Skeletal muscle satellite cell (primary cell): ENCODE data around the gene FAM227A.
"Not testable (repeated sequence)": the region's sequence is repeated elsewhere in the genome, so short reads cannot be mapped to it uniquely, and the experiment has no call there.

Experiments
- H3K27me3 ChIP-seq: 2 replicates; pipeline ENCODE4 v1.7.0; 2013; ENCODE audit warnings: low read length; ENCODE audit not compliant: control insufficient read depth, insufficient read depth
- H3K36me3 ChIP-seq: 2 replicates; pipeline ENCODE4 v1.7.0; 2013; ENCODE audit warnings: mild to moderate bottlenecking, control low read depth, low read length; ENCODE audit not compliant: insufficient read depth
- H3K4me1 ChIP-seq: 2 replicates; pipeline ENCODE4 v1.7.0; 2013; ENCODE audit warnings: low read length; ENCODE audit not compliant: control insufficient read depth, insufficient read depth
- H3K4me2 ChIP-seq: 2 replicates; pipeline ENCODE4 v1.7.0; 2013; ENCODE audit warnings: mild to moderate bottlenecking, low read length
- H3K4me3 ChIP-seq: 2 replicates; pipeline ENCODE4 v1.7.0; 2013; ENCODE audit warnings: low read length
- H3K9ac ChIP-seq: 2 replicates; pipeline ENCODE4 v1.7.0; 2013; ENCODE audit warnings: mild to moderate bottlenecking, low read depth, low read length, moderate library complexity
- H3K9me3 ChIP-seq: replicated peaks from 2 replicates; pipeline ENCODE4 v1.7.0; 2013; ENCODE audit warnings: mild to moderate bottlenecking, control low read depth, low read length

Gene FAM227A

DNA sequence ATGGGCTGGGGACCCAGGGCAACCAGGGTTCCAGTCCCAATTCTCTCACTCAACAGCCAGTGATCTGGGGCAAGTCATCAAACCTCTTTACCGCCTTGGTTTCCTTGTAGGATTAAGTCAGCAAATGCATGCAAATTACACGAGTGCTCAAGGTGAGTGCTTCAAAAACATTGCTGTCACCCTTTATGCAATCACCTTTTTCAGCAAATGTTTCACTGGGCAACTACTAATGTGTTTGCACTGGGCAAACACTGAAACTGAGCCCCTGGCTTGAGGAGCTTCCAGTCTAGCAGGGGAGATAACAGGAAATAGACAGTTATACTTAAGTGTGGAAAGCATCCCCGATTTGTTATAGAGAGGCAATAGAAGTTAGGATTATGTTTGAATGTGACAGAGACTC lies 48.5 kb downstream of the FAM227A start:
- no peak overlapping the region for H3K9ac ChIP-seq

DNA sequence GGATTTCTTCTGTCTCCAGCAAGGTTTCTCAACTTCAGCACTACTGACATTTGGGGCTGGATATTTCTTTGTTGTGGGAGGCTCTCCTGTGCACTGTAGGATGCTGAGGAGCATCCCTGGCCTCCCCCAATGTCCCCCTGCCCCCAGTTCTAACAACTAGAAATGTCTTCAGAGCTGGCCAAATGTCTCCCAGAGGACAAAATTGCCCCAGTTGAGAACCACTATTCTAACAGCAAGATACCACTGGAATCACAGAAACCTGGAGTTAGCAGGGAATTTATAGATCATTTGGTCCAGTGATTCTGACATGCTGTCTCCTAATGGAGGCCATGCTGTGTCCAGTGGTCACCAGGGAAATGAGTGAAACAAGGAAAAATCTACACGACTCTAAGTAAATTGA lies 54.0 kb downstream of the FAM227A start:
- no peak overlapping the region for H3K9ac ChIP-seq
- H3K4me2 ChIP-seq: no peak overlapping the region
- peaks cover 3% of the 10 kb centered on the region for H3K27me3 ChIP-seq
- H3K9me3 ChIP-seq: no peaks in the 10 kb centered on the region
- peaks cover 10% of the 10 kb centered on the region for H3K4me1 ChIP-seq
- H3K4me3 ChIP-seq: no peak overlapping the region
- H3K36me3 ChIP-seq: no peaks in the 10 kb centered on the region

More for the DNA sequence above, 48.5 kb downstream of the FAM227A start:
- H3K4me2 ChIP-seq: no peak overlapping the region
- no peaks in the 10 kb centered on the region for H3K36me3 ChIP-seq
- no peaks in the 10 kb centered on the region for H3K27me3 ChIP-seq
- H3K9me3 ChIP-seq: no peaks in the 10 kb centered on the region
- H3K4me3 ChIP-seq: no peak overlapping the region
- H3K4me1 ChIP-seq: peaks cover 10% of the 10 kb centered on the region

DNA sequence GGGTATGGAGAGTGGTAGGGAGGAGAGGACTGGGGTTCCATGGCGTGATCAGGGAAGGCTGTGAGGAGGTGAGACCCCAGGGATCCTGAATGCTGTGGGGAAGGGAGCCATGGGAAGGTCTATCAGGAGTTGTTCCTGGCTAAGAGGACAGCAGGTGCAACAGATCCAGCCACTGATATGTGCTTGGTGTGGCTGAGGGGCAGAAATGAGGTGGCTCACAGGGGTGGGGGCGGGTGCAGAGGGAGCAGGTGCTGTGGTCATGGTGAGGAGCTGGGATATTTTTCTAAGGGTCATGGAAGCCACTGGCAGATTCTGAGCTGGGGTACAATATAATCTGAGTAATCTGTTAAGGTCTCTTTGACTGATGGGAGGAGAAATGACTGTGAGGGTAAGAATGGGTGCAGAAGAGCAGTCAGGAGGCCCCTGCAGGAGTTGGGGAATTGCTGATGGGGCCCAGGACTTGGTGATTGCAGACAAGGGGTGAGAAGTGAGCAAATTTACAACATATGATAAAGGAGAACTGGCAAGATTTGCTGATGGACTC lies 54.9 kb downstream of the FAM227A start:
- no peak overlapping the region for H3K4me3 ChIP-seq
- peaks cover 5% of the 10 kb centered on the region for H3K4me1 ChIP-seq
- no peak overlapping the region for H3K9ac ChIP-seq
- H3K36me3 ChIP-seq: no peaks in the 10 kb centered on the region
- no peak overlapping the region for H3K4me2 ChIP-seq
- peaks cover 3% of the 10 kb centered on the region for H3K27me3 ChIP-seq
- no peaks in the 10 kb centered on the region for H3K9me3 ChIP-seq

DNA sequence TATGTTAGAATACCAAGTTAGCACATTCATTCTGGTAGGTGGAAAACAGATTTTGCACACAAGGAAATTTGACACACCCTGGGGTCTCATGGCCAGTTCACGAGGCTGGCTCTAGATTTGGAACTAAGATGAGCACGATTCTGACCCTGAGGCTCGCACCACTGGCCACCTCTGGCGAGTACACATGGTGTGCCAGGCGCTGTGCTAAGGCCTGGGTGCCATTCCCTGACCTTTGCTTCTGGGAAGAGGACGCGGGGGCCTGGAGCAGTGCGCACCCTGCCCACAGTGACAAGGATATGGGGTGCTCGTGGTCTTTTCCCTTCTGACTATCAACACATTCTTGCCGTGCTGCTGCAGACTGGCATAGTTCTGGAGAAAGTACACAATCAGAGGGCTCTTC lies 56.7 kb downstream of the FAM227A start:
- Histone ChIP-seq H3K36me3 (no peaks in the 10 kb centered on the region), H3K4me2 (no peak overlapping the region), H3K9ac (no peak overlapping the region), H3K27me3 (peaks cover 3% of the 10 kb centered on the region), H3K4me1 (no peaks in the 10 kb centered on the region), H3K9me3 (no peaks in the 10 kb centered on the region), H3K4me3 (no peak overlapping the region)

DNA sequence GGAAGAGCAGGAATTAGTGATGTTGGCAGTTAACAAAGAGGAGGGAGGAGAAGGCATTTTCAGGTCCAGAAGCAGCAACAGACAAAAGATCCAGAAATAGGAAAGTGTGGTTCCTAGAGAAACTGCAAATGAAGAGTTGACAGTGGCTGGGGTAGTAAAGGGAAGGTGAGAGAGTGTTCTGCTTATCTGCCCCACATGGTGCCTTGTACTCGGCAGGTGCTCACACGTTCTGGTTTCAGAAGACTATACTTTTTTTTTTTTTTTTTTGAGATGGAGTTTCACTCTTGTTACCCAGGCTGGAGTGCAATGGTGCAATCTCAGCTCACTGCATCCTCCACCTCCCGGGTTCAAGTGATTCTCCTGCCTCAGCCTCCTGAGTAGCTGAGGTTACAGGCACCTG lies 73.3 kb downstream of the FAM227A start:
- not testable (repeated sequence) for H3K9ac ChIP-seq, H3K9me3 ChIP-seq, H3K4me2 ChIP-seq, H3K4me1 ChIP-seq, H3K27me3 ChIP-seq, H3K36me3 ChIP-seq, H3K4me3 ChIP-seq

DNA sequence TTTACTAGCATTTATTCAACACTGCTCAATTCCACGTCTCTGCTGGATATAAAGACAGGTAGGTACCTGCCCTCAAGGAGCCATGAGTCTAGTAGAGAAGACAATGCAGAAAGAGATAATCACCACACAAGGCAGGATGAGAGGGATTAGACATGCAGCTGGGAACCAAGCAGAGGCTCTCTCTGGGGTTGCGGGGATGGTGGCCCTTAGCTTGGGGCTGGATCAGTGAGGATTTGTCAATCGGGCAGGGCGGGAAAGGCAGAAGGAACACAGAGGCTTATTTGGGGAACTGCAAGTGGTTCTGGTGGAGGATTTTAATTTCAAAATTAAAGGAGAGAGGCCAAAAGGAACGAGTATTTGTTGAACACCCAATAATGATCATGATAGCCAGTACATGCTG lies 77.7 kb downstream of the FAM227A start:
- H3K9ac ChIP-seq: no peak overlapping the region
- no peak overlapping the region for H3K4me3 ChIP-seq
- H3K4me1 ChIP-seq: no peaks in the 10 kb centered on the region
- peaks cover 3% of the 10 kb centered on the region for H3K27me3 ChIP-seq
- no peak overlapping the region for H3K4me2 ChIP-seq
- H3K9me3 ChIP-seq: no peaks in the 10 kb centered on the region
- H3K36me3 ChIP-seq: no peaks in the 10 kb centered on the region

DNA sequence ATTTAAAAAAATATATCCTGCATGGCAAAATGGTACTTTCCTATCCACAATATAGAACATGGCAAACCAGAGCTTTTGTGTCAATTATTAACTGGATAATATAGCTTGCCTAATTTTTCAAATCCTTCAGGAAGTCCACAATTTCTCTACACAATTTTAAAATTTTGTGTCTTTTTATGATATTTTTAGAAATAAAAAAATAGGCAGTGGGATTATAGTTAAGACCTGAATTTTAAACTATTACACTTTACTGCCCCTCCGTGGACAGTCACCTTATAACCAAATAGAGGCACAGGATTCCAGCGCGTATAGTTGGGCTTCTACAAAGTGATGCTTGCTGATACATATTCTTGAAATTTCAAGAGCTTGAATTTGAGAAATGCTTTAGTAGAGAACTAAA lies 84.1 kb downstream of the FAM227A start:
- Histone ChIP-seq H3K36me3 (no peaks in the 10 kb centered on the region), H3K4me1 (peaks cover 20% of the 10 kb centered on the region), H3K9me3 (no peaks in the 10 kb centered on the region), H3K9ac (no peak overlapping the region), H3K27me3 (no peaks in the 10 kb centered on the region), H3K4me3 (no peak overlapping the region), H3K4me2 (no peak overlapping the region)

DNA sequence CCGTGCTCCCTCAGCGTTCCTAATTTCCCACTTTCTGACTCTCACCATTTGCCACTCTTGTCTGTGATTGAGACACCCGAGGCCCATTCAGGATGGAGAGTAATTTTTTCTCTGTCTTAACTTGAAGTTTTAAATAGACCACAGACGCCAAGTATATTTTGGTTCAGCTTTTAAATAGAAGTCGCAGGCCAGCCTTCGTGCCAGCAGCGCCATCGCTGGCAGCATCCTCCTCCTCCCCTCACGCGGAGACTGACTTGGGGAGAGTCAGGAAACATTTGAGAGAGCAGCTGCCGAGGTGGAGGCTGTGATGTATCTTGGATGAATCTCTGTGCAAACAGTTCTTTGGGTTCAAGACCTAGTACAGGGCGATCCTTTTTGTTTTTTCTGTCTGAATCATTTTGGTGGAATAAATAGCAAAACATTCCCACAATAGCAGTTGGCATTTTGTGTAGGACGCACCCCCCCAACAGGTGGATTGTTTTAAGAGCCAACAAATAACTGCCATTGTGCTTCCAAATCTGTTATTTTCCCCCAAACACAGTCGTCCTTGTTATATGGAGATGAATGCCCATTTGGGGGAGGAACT lies 85.3 kb downstream of the FAM227A start:
- Histone ChIP-seq H3K9ac (peak overlapping the region; percentile 75), H3K4me1 (peaks cover 20% of the 10 kb centered on the region), H3K36me3 (no peaks in the 10 kb centered on the region), H3K27me3 (no peaks in the 10 kb centered on the region), H3K4me2 (peak overlapping the region; percentile 96), H3K4me3 (peak overlapping the region; percentile 73), H3K9me3 (no peaks in the 10 kb centered on the region)

DNA sequence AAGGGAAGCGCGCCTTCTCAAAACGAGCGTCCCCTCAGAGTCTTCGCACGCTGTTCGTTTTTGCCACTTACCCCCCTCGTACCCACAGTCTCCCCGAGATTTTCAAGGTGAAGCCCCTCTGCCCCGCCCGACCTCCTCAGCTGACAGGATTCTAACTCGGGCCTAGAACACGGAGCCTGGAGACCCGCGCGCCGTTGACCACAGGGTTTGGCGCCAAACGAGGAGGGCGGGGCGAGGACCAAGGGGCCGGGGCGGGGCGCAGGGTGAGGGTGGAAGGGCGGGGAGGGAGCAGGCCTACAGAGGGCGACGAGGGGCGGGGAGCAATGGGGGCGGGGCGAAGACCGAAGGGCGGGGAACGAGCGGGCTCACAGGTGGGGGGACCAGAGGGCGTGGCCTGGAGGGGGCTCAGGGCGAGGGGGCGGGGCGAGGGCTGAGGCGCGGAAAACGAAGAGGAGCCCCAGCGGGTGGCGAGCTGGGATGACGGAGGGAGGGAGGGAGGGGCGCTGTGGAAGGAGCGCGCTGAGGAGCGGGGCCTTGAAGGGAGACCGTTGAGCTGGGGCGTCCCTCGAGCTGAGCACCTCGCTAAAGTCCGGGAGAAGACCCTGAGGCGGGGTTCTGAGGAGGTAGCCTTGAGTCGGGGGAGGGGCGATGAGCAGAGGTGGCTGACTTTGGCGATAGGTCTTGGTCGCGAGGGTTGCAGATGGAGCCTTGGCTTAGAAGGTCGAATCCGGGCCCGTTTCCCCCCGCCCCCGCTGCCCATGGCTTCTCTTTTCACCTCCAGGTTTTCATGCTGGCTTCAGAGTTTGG lies 86.0 kb downstream of the FAM227A start, which contains the start of gene DMC1:
Gene DMC1, minus strand, starts transcription at position 212 of the 807 bp plus-strand sequence. CDS start 1,927 bp downstream, outside the sequence.
- Histone ChIP-seq H3K4me1 (peaks cover 20% of the 10 kb centered on the region), H3K9me3 (no peaks in the 10 kb centered on the region), H3K4me2 (peak within 1 kb of the TSS; percentile 96), H3K27me3 (no peaks in the 10 kb centered on the region), H3K36me3 (no peaks in the 10 kb centered on the region), H3K9ac (peak within 1 kb of the TSS; percentile 75), H3K4me3 (peak within 1 kb of the TSS; percentile 73)

DNA sequence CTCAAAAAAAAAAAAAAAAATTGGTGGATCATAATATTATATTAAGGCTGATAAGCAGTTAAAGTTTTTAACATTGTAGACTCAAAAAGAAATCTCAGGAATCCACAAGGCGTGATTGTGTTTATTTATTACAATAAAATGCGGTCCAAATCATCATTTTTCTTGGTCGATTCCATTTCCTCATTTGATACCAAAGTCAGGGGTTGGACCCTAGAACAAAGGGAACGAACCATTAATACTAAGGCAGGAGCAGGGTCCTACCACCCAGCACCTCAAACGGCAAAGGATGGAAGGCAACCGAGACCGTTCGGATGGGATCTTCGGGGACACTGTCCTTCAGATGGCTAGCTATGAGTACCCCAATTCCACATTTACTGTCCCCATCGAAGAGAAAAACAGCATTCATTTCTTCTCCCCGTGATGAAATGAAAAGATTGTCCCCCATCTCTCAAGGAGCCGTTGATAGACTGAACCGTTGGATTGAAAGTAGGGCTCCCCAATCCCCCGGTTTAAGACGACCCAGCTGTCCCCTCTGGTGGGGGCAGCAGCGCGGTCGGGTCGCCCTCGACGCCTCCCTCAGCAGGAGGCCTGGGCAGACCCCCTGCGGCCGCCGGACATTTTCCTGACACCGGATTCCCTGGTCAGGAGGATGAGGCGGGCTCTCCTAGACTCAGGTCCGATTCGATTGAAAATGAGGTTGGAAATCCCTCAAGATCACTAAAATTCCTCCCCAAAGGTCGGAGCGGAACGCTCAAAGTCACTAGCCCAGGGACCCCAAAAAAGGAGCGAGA lies 86.8 kb downstream of the FAM227A start:
- H3K4me2 ChIP-seq: peak overlapping the region; percentile 80
- H3K4me3 ChIP-seq: peak overlapping the region; percentile 57
- peaks cover 20% of the 10 kb centered on the region for H3K4me1 ChIP-seq
- no peaks in the 10 kb centered on the region for H3K27me3 ChIP-seq
- no peaks in the 10 kb centered on the region for H3K36me3 ChIP-seq
- H3K9ac ChIP-seq: peak overlapping the region; percentile 58
- H3K9me3 ChIP-seq: no peaks in the 10 kb centered on the region

DNA sequence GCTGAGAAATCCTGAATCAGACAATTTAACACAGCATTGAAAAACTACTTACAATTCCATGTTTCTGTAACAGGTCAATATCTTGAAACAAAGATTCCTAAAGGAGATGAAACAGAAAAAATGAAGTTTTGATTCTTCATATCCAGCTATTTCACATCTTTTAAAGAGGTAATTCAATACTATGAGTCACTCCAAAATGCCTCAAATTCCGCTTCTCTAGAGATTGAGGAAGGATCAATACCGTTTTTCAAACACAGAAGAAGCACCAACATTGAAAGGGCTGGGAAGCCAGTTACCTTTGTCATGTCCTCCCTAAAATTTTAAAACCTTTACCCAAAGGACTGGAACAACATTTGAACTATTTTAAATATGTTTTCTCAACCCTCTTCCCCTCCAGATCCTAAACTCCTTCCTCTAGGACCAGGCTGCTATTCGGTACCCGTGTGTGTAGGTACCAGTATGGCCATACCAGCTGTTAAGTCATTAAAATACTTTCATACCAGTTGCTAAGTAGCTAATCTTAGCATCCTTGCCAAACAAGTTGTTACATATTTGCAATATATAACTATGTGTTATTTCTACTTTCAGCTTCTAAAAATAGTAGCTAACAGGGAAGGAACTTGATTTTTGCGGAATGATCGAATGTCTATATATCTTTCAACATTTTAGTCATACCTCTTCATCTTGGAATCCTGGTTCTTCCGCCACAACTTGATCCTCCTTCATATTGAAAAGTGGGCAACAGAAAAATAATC lies 88.5 kb downstream of the FAM227A start:
- no peaks in the 10 kb centered on the region for H3K36me3 ChIP-seq
- H3K9ac ChIP-seq: no peak overlapping the region
- no peak overlapping the region for H3K4me3 ChIP-seq
- no peak overlapping the region for H3K4me2 ChIP-seq
- H3K4me1 ChIP-seq: peaks cover 20% of the 10 kb centered on the region
- H3K9me3 ChIP-seq: no peaks in the 10 kb centered on the region
- no peaks in the 10 kb centered on the region for H3K27me3 ChIP-seq
